Measurements from ENCODE around the gene CEP68.

CEP68 gene

GRCh38 chr2:65057054-65057375, 799 bp downstream of the CEP68 start:
- DNase-seq (ENCODE audit: low spot score): no peak

- DNase-seq (ENCODE audit: low spot score): no peak
Observed at GRCh38 chr2:65057391-65058052, 1.3 kb downstream of the CEP68 start.

GRCh38 chr2:65059071-65059470, 2.9 kb downstream of the CEP68 start:
- DNase-seq (ENCODE audit: low spot score): no peak

GRCh38 chr2:65061146-65061909, 5.1 kb downstream of the CEP68 start:
- no peak for DNase-seq (ENCODE audit: low spot score)

- DNase-seq (ENCODE audit: low spot score): no peak
Observed at GRCh38 chr2:65061910-65062339, 5.7 kb downstream of the CEP68 start.

- DNase-seq (ENCODE audit: low spot score): peak; percentile 21
Observed at GRCh38 chr2:65062843-65063825, 6.9 kb downstream of the CEP68 start.

GRCh38 chr2:65064728-65065552, 8.7 kb downstream of the CEP68 start:
- DNase-seq (ENCODE audit: low spot score): peak; percentile 72

GRCh38 chr2:65067806-65068553, 11.8 kb downstream of the CEP68 start:
- no peak for DNase-seq (ENCODE audit: low spot score)

GRCh38 chr2:65069439-65069824, 13.2 kb downstream of the CEP68 start:
- DNase-seq (ENCODE audit: low spot score): no peak

GRCh38 chr2:65070172-65070830, 14.1 kb downstream of the CEP68 start:
- peak; percentile 62 for DNase-seq (ENCODE audit: low spot score)

- DNase-seq (ENCODE audit: low spot score): no peak
Observed at GRCh38 chr2:65070856-65071255, 14.6 kb downstream of the CEP68 start.

- no peak for DNase-seq (ENCODE audit: low spot score)
Observed at GRCh38 chr2:65071499-65072180, 15.4 kb downstream of the CEP68 start.

- DNase-seq (ENCODE audit: low spot score): no peak
Observed at GRCh38 chr2:65072181-65072970, 16.2 kb downstream of the CEP68 start.

- no peak for DNase-seq (ENCODE audit: low spot score)
Observed at GRCh38 chr2:65073879-65074565, 17.8 kb downstream of the CEP68 start.

GRCh38 chr2:65075176-65075575, 19.0 kb downstream of the CEP68 start:
- no peak for DNase-seq (ENCODE audit: low spot score)

- no peak for DNase-seq (ENCODE audit: low spot score)
Observed at GRCh38 chr2:65075605-65076344, 19.6 kb downstream of the CEP68 start.

- DNase-seq (ENCODE audit: low spot score): peak; percentile 71
Observed at GRCh38 chr2:65076345-65076710, 20.1 kb downstream of the CEP68 start.

GRCh38 chr2:65077898-65078297, 21.7 kb downstream of the CEP68 start:
- no peak for DNase-seq (ENCODE audit: low spot score)

Data from hepatic stellate cell (primary cell).